Stimulated activated CD8-positive, alpha-beta memory T cell treated with anti-CD3 and anti-CD28 coated beads, Interleukin-15, amount 100 ng/mL, for 4 hours (primary cell): ENCODE results near the gene SRRD.
A peak's percentile ranks its signal among the peaks of the same experiment; 100 is the strongest.
"Not testable (repeated sequence)": the region's sequence is repeated elsewhere in the genome, so short reads cannot be mapped to it uniquely, and the experiment has no call there.

Source experiments
- DNase-seq, 2 donors: peaks; one replicate each; pipeline ENCODE4 v3.0.0-alpha.2; 2020; ENCODE audit warnings: low read depth in 2 of 2

The SRRD gene

GRCh38 chr22:26483439-26484359 is at the start of gene SRRD, which contains the start of gene HPS4:
Gene SRRD, plus strand, starts transcription at chr22:26483877. Its CDS starts 14 bp downstream, at chr22:26483891.
Gene HPS4, minus strand, starts transcription at chr22:26483783. Its CDS starts 2,021 bp downstream, at chr22:26481762.
- peak; percentile 81 to 87 for DNase-seq

GRCh38 chr22:26435327-26436093 is 48.2 kb upstream of the SRRD start:
- no peak for DNase-seq

- DNase-seq, result no peak
Measured at GRCh38 chr22:26436903-26437515, 46.7 kb upstream of the SRRD start.

GRCh38 chr22:26437694-26438392 is 45.8 kb upstream of the SRRD start:
- no peak for DNase-seq

- DNase-seq, result not testable (repeated sequence)
Measured at GRCh38 chr22:26438776-26439175, 44.9 kb upstream of the SRRD start.

GRCh38 chr22:26439559-26439958 is 44.1 kb upstream of the SRRD start:
- no peak for DNase-seq

GRCh38 chr22:26442086-26442756 is 41.5 kb upstream of the SRRD start:
- DNase-seq, result no peak

GRCh38 chr22:26443901-26444690 is 39.6 kb upstream of the SRRD start:
- DNase-seq, result no peak

GRCh38 chr22:26444777-26445176 is 38.9 kb upstream of the SRRD start:
- DNase-seq, result no peak

GRCh38 chr22:26445577-26446275 is 38.0 kb upstream of the SRRD start:
- DNase-seq, result no peak

- DNase-seq, result no peak
Measured at GRCh38 chr22:26446808-26447515, 36.7 kb upstream of the SRRD start.

- no peak for DNase-seq
Measured at GRCh38 chr22:26447584-26448329, 35.9 kb upstream of the SRRD start.

GRCh38 chr22:26448334-26448733 is 35.3 kb upstream of the SRRD start:
- DNase-seq, result no peak

- no peak for DNase-seq
Measured at GRCh38 chr22:26448941-26449340, 34.7 kb upstream of the SRRD start.

- DNase-seq, result no peak
Measured at GRCh38 chr22:26450453-26451185, 33.1 kb upstream of the SRRD start.

- DNase-seq, result no peak
Measured at GRCh38 chr22:26452236-26453016, 31.3 kb upstream of the SRRD start.

- DNase-seq, result no peak
Measured at GRCh38 chr22:26453216-26453615, 30.5 kb upstream of the SRRD start.
